CD4-positive, alpha-beta T cell treated with Interleukin-6 for 4 hours (primary cell): ENCODE measurements around the gene ABHD12.
"Not testable (repeated sequence)": the region's sequence is repeated elsewhere in the genome, so short reads cannot be mapped to it uniquely, and the experiment has no call there.

Experiments
- DNase-seq: peaks from one replicate; pipeline ENCODE4 v3.0.0-alpha.2; 2020; ENCODE audit warnings: mixed read lengths

ABHD12 gene

GRCh38 chr20:25390538-25391528, at the start of gene ABHD12:
ABHD12 (minus strand) TSS chr20:25390835; CDS start chr20:25390703, 132 bp downstream.
- DNase-seq = peak; percentile 97

GRCh38 chr20:25439328-25439727, 48.7 kb upstream of the ABHD12 start:
- DNase-seq = no peak

GRCh38 chr20:25437153-25437581, 46.5 kb upstream of the ABHD12 start:
- DNase-seq = no peak

GRCh38 chr20:25424536-25424935, 33.9 kb upstream of the ABHD12 start:
- no peak for DNase-seq

GRCh38 chr20:25422032-25422431, 31.4 kb upstream of the ABHD12 start:
- DNase-seq = no peak

- no peak for DNase-seq
Observed at GRCh38 chr20:25421102-25421501, 30.5 kb upstream of the ABHD12 start.

GRCh38 chr20:25418776-25419175, 28.1 kb upstream of the ABHD12 start:
- DNase-seq = no peak

GRCh38 chr20:25408890-25409289, 18.3 kb upstream of the ABHD12 start:
- no peak for DNase-seq

- no peak for DNase-seq
Observed at GRCh38 chr20:25408170-25408547, 17.5 kb upstream of the ABHD12 start.

GRCh38 chr20:25407311-25408169, 16.9 kb upstream of the ABHD12 start, which contains the start of gene GINS1:
GINS1 (plus strand) TSS chr20:25407673; CDS start chr20:25407821, 148 bp downstream.
- peak; percentile 74 for DNase-seq

GRCh38 chr20:25402583-25402982, 11.9 kb upstream of the ABHD12 start:
- DNase-seq = no peak

GRCh38 chr20:25400291-25400732, 9.7 kb upstream of the ABHD12 start:
- DNase-seq = not testable (repeated sequence)

- DNase-seq = peak; percentile 15
Observed at GRCh38 chr20:25399037-25399430, 8.4 kb upstream of the ABHD12 start.

- no peak for DNase-seq
Observed at GRCh38 chr20:25398376-25399036, 7.9 kb upstream of the ABHD12 start.

GRCh38 chr20:25397821-25398220, 7.2 kb upstream of the ABHD12 start:
- DNase-seq = no peak

- DNase-seq = no peak
Observed at GRCh38 chr20:25397096-25397495, 6.5 kb upstream of the ABHD12 start.

GRCh38 chr20:25394996-25395395, 4.4 kb upstream of the ABHD12 start:
- no peak for DNase-seq

GRCh38 chr20:25394276-25394675, 3.6 kb upstream of the ABHD12 start:
- DNase-seq = no peak

- no peak for DNase-seq
Observed at GRCh38 chr20:25389858-25390537, 637 bp downstream of the ABHD12 start.

GRCh38 chr20:25389401-25389857, 1.2 kb downstream of the ABHD12 start:
- DNase-seq = peak; percentile 26

- no peak for DNase-seq
Observed at GRCh38 chr20:25382704-25383370, 7.8 kb downstream of the ABHD12 start.
